Hematopoietic multipotent progenitor cell (in vitro differentiated cells): ENCODE measurements around the gene RPSA. TPM values are rescaled to one million over a fixed set of nuclear protein-coding genes. Genes with fewer than 3 reads are reported as not detected.
"Not testable (repeated sequence)": the region's sequence is repeated elsewhere in the genome, so short reads cannot be mapped to it uniquely, and the experiment has no call there.

Experiments used
- DNase-seq, 3 donors: peaks; one replicate each; pipeline ENCODE4 v3.0.0-alpha.2; 2011 to 2015; ENCODE audit warnings: low read depth in 2 of 3, low spot score in 2 of 3
- total RNA-seq: library from RNA; depleted of rRNA; stranded (reverse); fragments of >200 nt; gene quantifications from one replicate; pipeline ENCODE4 v1.2.3, GENCODE V29; 2012

RPSA gene
- 2,792 TPM for total RNA-seq

GRCh38 chr3:39406368-39407258 lies at the start of gene RPSA:
Gene RPSA, plus strand, starts transcription at chr3:39406720. Its CDS starts 934 bp downstream, at chr3:39407654.
- DNase-seq: peak; percentile 88 to 99 (median 98)

GRCh38 chr3:39358333-39358732 lies 48.2 kb upstream of the RPSA start:
- DNase-seq: no peak

- peak in 2 of 3 donors; percentile 72 to 74 for DNase-seq
Measured at GRCh38 chr3:39361252-39361927, 45.1 kb upstream of the RPSA start.

GRCh38 chr3:39362192-39362591 lies 44.3 kb upstream of the RPSA start:
- DNase-seq: no peak

GRCh38 chr3:39362812-39363211 lies 43.7 kb upstream of the RPSA start:
- no peak for DNase-seq

- DNase-seq: not testable (repeated sequence)
Measured at GRCh38 chr3:39370450-39370849, 36.1 kb upstream of the RPSA start.

GRCh38 chr3:39372833-39373232 lies 33.7 kb upstream of the RPSA start:
- no peak for DNase-seq

GRCh38 chr3:39376959-39377634 lies 29.4 kb upstream of the RPSA start:
- DNase-seq: no peak

- DNase-seq: peak; percentile 29 to 71 (median 48)
Measured at GRCh38 chr3:39378088-39378487, 28.4 kb upstream of the RPSA start.

- DNase-seq: no peak
Measured at GRCh38 chr3:39378957-39379777, 27.4 kb upstream of the RPSA start.

- DNase-seq: no peak
Measured at GRCh38 chr3:39379778-39380155, 26.8 kb upstream of the RPSA start.

GRCh38 chr3:39381432-39381831 lies 25.1 kb upstream of the RPSA start:
- no peak for DNase-seq

GRCh38 chr3:39383045-39383880 lies 23.3 kb upstream of the RPSA start, which contains the start of gene SLC25A38:
Gene SLC25A38, plus strand, starts transcription at chr3:39383370. Its CDS starts 355 bp downstream, at chr3:39383725.
- peak; percentile 71 to 89 (median 85) for DNase-seq

GRCh38 chr3:39383881-39384664 lies 22.4 kb upstream of the RPSA start:
- peak; percentile 78 to 95 (median 93) for DNase-seq

GRCh38 chr3:39384665-39385000 lies 21.9 kb upstream of the RPSA start:
- no peak for DNase-seq

- DNase-seq: no peak
Measured at GRCh38 chr3:39385456-39386090, 20.9 kb upstream of the RPSA start.

- no peak for DNase-seq
Measured at GRCh38 chr3:39386318-39386717, 20.2 kb upstream of the RPSA start.

- no peak for DNase-seq
Measured at GRCh38 chr3:39387411-39387975, 19.0 kb upstream of the RPSA start.
